Stomach (tissue), 9 donors: Measurements from ENCODE around the gene EEF1A1. TPM values are rescaled to one million over a fixed set of nuclear protein-coding genes. Genes with fewer than 3 reads are reported as not detected.
A peak's percentile ranks its signal among the peaks of the same experiment; 100 is the strongest.

Source experiments
- DNase-seq, 2 donors: peaks; one replicate each; pipeline versions ENCODE4 v3.0.0 to v3.0.0-alpha.2; 2013 to 2019
- H3K27ac ChIP-seq, 5 donors: fragments of 200-600 bp in 4 of 5; sonication (generic) in 4 of 5; one replicate each; pipeline ENCODE4 v1.5.1; 2013 to 2019; ENCODE audit warnings: mild to moderate bottlenecking in 1 of 5, moderate library complexity in 1 of 5
- H3K27me3 ChIP-seq, 3 donors: fragments of 200-600 bp; sonication (generic); one replicate each; pipeline ENCODE4 v1.5.1; 2017 to 2019; ENCODE audit warnings: mixed run types in 1 of 3
- H3K36me3 ChIP-seq, 4 donors: fragments of 200-600 bp; sonication (generic); 1 replicate in 3 of 4; 2 replicates in 1 of 4; pipeline ENCODE4 v1.5.1; 2016 to 2019
- H3K4me1 ChIP-seq, 4 donors: fragments of 200-600 bp; sonication (generic); one replicate each; pipeline ENCODE4 v1.5.1; 2016 to 2019
- H3K4me3 ChIP-seq, 4 donors: fragments of 200-600 bp; sonication (generic) in 3 of 4; one replicate each; pipeline ENCODE4 v1.5.1; 2016 to 2019; ENCODE audit warnings: mild to moderate bottlenecking in 1 of 4
- H3K9me3 ChIP-seq, 4 donors: fragments of 200-600 bp; sonication (generic); one replicate each; pipeline ENCODE4 v1.5.1; 2016 to 2019
- EP300 ChIP-seq: sonication (generic); formaldehyde crosslinking; IDR thresholded peaks from one replicate; pipeline ENCODE4 v1.6.1; 2017; ENCODE audit warnings: antibody characterized with exemption
- POLR2A ChIP-seq, 4 donors: fragments of 450-650 bp; IDR thresholded peaks; one replicate each; pipeline ENCODE4 v1.6.1; 2016; ENCODE audit warnings: antibody characterized with exemption in 4 of 4, control low read depth in 2 of 4, mild to moderate bottlenecking in 1 of 4, moderate library complexity in 1 of 4
- POLR2AphosphoS5 ChIP-seq, 3 donors: sonication (generic); formaldehyde crosslinking; IDR thresholded peaks; one replicate each; pipeline ENCODE4 v1.6.1; 2016; ENCODE audit warnings: antibody characterized with exemption in 3 of 3
- WGBS, 5 donors: extraction: QIAGEN DNeasy Blood & Tissue Kit in 3 of 5; methylation state at CpG; one replicate each; pipeline versions ENCODE4 v1.1.5 to v1.1.7; 2013 to 2018; 5-methylcytosine and 5-hydroxymethylcytosine counted together
- intact Hi-C: fragments of 100-400 bp; cut with DNase I; formaldehyde crosslinking; loops from one replicate; pipeline ENCODE4 v1.15.1; 2023; ENCODE audit warnings: low total_unique reads
- polyA plus RNA-seq, 3 donors: library from polyadenylated mRNA; stranded (reverse); fragments of 200-250 nt; gene quantifications; one replicate each; pipeline ENCODE4 v1.2.3, GENCODE V29; 2013
- total RNA-seq, 5 donors: library from RNA; depleted of rRNA; stranded (reverse); fragments of >200 nt; gene quantifications; one replicate each; pipeline versions ENCODE4 v1.1.0 to v1.2.3, GENCODE V29; 2014 to 2016
- TF ChIP-seq, protein P1 (sequence below), 7 experiments: fragments of 450-650 bp in 4 of 7; fragments of 200-600 bp in 3 of 7; sonication (generic) in 3 of 7; IDR thresholded peaks; one replicate each; pipeline ENCODE4 v1.5.1; 2016 to 2019; ENCODE audit warnings: antibody characterized with exemption in 7 of 7, control low read depth in 2 of 7, mild to moderate bottlenecking in 1 of 7
- donor health status: healthy with polysubstance abuse.
- donor health status: Bipolar disorder and iron deficiency.
- donor health status: healthy.

Gene EEF1A1
- total and polyA plus RNA-seq, 8 donors: 3,004 to 19,399 (median 7,868) TPM

DNA sequence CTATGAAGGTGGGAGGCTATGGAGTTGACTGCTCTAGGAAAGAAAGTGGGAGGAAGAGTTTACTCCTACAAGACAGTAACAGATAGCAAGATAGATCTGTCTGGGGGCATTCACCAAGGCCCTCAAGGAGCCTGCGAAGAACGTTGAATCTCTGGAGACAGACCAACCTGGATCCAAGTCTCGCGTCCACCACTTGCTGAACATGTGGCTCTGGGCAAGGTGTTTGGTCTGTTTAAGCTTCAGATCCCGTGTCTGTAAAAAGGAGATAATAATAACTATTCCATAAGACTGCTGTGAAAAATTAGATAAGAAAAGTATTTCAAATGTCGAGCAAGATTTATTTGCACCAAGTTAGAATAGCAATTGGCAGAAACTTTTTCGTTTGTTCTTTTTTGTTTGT is 8.1 kb upstream of the EEF1A1 start:
- intact Hi-C loops: no loop called here
- DNase-seq: no peak
- no peaks in the 10 kb centered on the region for H3K9me3 ChIP-seq
- H3K36me3 ChIP-seq: no peaks in the 10 kb centered on the region
- H3K27ac ChIP-seq: no peak overlapping the region
- peaks cover 0 to 6% (median 5%) of the 10 kb centered on the region in 4 donors for H3K4me1 ChIP-seq
- TF ChIP-seq EP300 (no peak), POLR2A (IDR thresholded peaks at IDR 0.05) (no peak), POLR2AphosphoS5 (IDR thresholded peaks at IDR 0.05) (no peak)
- TF ChIP-seq, protein P1, sequence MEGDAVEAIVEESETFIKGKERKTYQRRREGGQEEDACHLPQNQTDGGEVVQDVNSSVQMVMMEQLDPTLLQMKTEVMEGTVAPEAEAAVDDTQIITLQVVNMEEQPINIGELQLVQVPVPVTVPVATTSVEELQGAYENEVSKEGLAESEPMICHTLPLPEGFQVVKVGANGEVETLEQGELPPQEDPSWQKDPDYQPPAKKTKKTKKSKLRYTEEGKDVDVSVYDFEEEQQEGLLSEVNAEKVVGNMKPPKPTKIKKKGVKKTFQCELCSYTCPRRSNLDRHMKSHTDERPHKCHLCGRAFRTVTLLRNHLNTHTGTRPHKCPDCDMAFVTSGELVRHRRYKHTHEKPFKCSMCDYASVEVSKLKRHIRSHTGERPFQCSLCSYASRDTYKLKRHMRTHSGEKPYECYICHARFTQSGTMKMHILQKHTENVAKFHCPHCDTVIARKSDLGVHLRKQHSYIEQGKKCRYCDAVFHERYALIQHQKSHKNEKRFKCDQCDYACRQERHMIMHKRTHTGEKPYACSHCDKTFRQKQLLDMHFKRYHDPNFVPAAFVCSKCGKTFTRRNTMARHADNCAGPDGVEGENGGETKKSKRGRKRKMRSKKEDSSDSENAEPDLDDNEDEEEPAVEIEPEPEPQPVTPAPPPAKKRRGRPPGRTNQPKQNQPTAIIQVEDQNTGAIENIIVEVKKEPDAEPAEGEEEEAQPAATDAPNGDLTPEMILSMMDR (IDR thresholded peaks at IDR 0.05): no peak
- no peaks in the 10 kb centered on the region for H3K27me3 ChIP-seq
- WGBS, 5 donors: 24 to 48% (median 42%) methylated on average over 7 of the region's 7 CpGs
- no peak overlapping the region for H3K4me3 ChIP-seq

DNA sequence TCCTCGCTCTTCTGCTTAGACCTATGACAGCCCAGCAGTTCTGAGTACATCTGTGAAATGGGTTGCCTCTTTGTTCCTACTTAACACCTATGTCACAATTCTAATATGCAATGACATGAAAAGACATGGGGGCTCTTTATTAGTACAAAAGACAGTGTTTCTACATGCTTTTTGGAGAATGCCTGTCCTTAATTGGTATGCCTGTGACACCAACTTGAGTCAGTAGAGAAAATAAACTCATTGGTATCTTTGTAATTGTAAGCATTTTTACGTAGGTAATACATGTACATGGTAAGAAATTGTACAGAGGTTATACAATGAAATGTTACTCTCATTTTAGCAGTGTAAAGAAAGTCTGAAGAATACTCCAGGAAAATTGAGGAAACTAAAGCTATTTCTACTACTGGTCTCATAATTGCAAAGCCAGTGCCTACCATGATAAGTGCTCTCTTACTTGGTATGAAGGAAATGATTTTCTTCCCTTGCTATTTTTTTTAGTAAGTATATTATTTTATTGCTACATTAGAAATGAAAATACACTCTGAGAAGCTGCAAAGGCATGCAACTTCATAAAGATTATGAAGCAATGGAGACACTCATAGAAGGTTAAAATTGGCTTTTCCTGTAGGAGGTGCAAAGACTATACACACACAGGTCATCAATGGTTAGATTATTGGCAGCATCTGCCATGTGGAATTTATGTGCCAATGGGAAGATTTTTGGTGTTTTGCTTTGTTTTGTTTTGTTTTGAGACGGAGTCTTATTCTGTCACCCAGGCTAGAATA is 4.9 kb upstream of the EEF1A1 start:
- WGBS, 5 donors: 87 to 96% (median 94%) methylated on average over 3 of the region's 3 CpGs
- H3K4me3 ChIP-seq: no peak overlapping the region
- no peaks in the 10 kb centered on the region for H3K36me3 ChIP-seq
- H3K4me1 ChIP-seq: peaks cover 10 to 25% (median 22%) of the 10 kb centered on the region in 4 donors
- no peak for TF ChIP-seq POLR2A (IDR thresholded peaks at IDR 0.05)
- no peak for TF ChIP-seq POLR2AphosphoS5 (IDR thresholded peaks at IDR 0.05)
- TF ChIP-seq, protein P1 (IDR thresholded peaks at IDR 0.05): no peak
- DNase-seq: no peak
- H3K27me3 ChIP-seq: no peaks in the 10 kb centered on the region
- H3K9me3 ChIP-seq: no peaks in the 10 kb centered on the region
- no peak overlapping the region for H3K27ac ChIP-seq
- intact Hi-C loops: no loop called here

DNA sequence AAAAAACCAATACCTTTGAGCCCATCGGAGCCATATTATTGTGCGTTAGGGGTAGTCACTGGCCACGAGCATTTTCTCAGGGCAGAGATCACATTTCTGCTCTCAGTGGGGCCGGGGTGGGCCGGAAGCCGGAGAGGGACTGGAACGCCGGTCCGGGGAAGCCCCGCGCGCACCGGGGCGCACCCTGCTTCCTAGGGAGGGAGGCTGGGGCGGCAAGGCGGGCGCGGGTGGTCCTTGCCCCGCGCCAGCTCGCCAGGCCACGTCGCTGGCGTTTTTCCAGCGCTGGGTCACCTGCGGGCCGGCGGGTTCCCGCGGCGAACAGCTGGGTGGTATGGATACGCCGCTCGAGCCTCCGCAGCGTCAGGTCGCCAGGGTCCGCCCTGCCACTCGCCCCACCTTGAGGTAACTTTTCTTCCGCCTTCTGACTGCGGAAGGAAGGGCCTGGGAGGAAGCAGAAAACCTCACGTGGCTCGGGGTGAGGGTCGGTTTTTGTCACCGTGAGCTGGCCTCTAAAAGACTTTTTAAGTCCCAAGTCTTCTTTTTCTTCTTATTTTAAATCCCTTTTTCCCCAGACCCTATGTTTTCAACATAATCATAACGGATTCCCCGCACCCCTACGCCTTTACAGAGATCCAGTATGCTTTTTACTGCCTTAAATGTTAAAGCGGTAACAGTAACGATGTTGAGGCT is 2.7 kb upstream of the EEF1A1 start:
- no peaks in the 10 kb centered on the region for H3K9me3 ChIP-seq
- 2 to 6% (median 3%) methylated on average over 24 to 50 of the region's 50 CpGs for WGBS, 5 donors
- no peaks in the 10 kb centered on the region for H3K27me3 ChIP-seq
- peak; percentile 75 to 91 for DNase-seq
- H3K36me3 ChIP-seq: peaks cover 13 to 14% (median 14%) of the 10 kb centered on the region in 4 donors
- TF ChIP-seq, protein P1 (IDR thresholded peaks at IDR 0.05): no peak
- peak in 2 of 4 donors; percentile 21 to 76 for TF ChIP-seq POLR2A (IDR thresholded peaks at IDR 0.05)
- TF ChIP-seq POLR2AphosphoS5 (IDR thresholded peaks at IDR 0.05): peak in 2 of 3 donors; percentile 87 to 94
- no peak for TF ChIP-seq EP300
- intact Hi-C loops: no loop called here
- H3K4me1 ChIP-seq: peaks cover 18 to 44% (median 33%) of the 10 kb centered on the region in 4 donors
- H3K27ac ChIP-seq: peak overlapping the region; percentile 99 to 100 (median 99)
- H3K4me3 ChIP-seq: peak overlapping the region; percentile 62 to 82 (median 70)

DNA sequence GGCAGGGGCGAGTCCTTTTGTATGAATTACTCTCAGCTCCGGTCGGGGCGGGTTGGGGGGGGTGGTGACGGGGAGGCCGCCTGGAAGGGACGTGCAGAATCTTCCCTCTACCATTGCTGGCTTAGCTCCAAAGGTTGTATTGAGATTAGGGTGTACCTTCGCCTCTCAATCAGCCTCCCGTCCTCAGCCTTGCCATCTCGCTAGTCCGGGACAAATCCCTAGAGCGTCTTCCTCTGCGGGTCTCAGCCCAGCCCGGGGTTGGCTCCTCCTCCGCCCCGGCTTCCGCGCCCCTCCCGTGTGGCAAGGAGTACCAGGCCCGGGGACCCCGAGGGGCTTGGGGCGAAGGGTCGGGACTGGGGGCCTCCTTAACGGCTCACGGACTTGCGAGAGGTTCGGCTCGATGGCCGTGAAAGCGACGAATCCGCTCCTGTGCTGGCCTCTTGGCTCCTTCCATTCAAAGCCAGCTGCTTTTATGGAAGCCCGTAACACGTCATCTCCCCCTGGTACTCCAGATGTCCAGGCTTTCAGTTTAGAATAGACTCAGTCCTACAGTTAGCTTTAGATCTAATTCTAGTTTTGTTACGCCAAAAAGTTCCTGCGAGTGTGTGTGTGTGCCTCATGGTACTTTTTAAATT is 636 bp upstream of the EEF1A1 start:
- Histone ChIP-seq H3K9me3 (no peaks in the 10 kb centered on the region), H3K4me3 (peak overlapping the region; percentile 80 to 95 (median 87)), H3K36me3 (peaks cover 29 to 34% (median 32%) of the 10 kb centered on the region in 4 donors), H3K27ac (peak overlapping the region; percentile 96 to 100 (median 99)), H3K27me3 (no peaks in the 10 kb centered on the region), H3K4me1 (peaks cover 34 to 62% (median 52%) of the 10 kb centered on the region in 4 donors)
- DNase-seq: no peak
- intact Hi-C loops: no loop called here
- TF ChIP-seq, protein P1 (IDR thresholded peaks at IDR 0.05): no peak
- peak in 1 of 3 donors; percentile 60 for TF ChIP-seq POLR2AphosphoS5 (IDR thresholded peaks at IDR 0.05)
- TF ChIP-seq POLR2A (IDR thresholded peaks at IDR 0.05): peak in 1 of 4 donors; percentile 63
- TF ChIP-seq EP300: no peak
- WGBS, 5 donors: 0 to 1% (median 0%) methylated on average over 25 to 36 of the region's 36 CpGs
